Renal pelvis (tissue), 12 donors: ENCODE results near the gene CIZ1. TPM values are rescaled to one million over a fixed set of nuclear protein-coding genes. Genes with fewer than 3 reads are reported as not detected.
"Not testable (repeated sequence)": the region's sequence is repeated elsewhere in the genome, so short reads cannot be mapped to it uniquely, and the experiment has no call there.

ENCODE experiments used
- DNase-seq: peaks from one replicate; pipeline ENCODE4 v3.0.0-alpha.2; 2013
- long read RNA-seq, 16 experiments: transcript quantifications; one replicate each; lab custom pipeline, GENCODE V29; 2026
- polyA plus RNA-seq, 3 donors: library from polyadenylated mRNA; unstranded; fragments of 120-200 nt; gene quantifications; one replicate each; pipeline ENCODE4 v1.2.1, GENCODE V29; 2013; ENCODE audit not compliant: insufficient read length in 3 of 3

Gene CIZ1, protein sequence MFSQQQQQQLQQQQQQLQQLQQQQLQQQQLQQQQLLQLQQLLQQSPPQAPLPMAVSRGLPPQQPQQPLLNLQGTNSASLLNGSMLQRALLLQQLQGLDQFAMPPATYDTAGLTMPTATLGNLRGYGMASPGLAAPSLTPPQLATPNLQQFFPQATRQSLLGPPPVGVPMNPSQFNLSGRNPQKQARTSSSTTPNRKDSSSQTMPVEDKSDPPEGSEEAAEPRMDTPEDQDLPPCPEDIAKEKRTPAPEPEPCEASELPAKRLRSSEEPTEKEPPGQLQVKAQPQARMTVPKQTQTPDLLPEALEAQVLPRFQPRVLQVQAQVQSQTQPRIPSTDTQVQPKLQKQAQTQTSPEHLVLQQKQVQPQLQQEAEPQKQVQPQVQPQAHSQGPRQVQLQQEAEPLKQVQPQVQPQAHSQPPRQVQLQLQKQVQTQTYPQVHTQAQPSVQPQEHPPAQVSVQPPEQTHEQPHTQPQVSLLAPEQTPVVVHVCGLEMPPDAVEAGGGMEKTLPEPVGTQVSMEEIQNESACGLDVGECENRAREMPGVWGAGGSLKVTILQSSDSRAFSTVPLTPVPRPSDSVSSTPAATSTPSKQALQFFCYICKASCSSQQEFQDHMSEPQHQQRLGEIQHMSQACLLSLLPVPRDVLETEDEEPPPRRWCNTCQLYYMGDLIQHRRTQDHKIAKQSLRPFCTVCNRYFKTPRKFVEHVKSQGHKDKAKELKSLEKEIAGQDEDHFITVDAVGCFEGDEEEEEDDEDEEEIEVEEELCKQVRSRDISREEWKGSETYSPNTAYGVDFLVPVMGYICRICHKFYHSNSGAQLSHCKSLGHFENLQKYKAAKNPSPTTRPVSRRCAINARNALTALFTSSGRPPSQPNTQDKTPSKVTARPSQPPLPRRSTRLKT
- 100 to 1,000 TPM; 125 to 146 (median 145) TPM for polyA plus RNA-seq
- long read RNA-seq, donor 1, partial matches to known transcripts, result 0 of 7 reads
- long read RNA-seq, donor 1, other reads (novel, unspliced or antisense), result 0 of 7 reads
- long read RNA-seq, donor 2, transcript CIZ1-220 (3 exons, 843 nt), result major isoform, 5 of 15 reads
- long read RNA-seq, donor 2, partial matches to known transcripts, result 7 of 15 reads
- long read RNA-seq, donor 2, other reads (novel, unspliced or antisense), result 0 of 15 reads
- long read RNA-seq, donor 3, partial matches to known transcripts, result 63 of 72 reads
- long read RNA-seq, donor 3, other reads (novel, unspliced or antisense), result 0 of 72 reads
- long read RNA-seq, donor 4, transcript CIZ1-220 (3 exons, 843 nt), result major isoform, 5 of 18 reads
- long read RNA-seq, donor 4, partial matches to known transcripts, result 7 of 18 reads
- long read RNA-seq, donor 4, other reads (novel, unspliced or antisense), result 0 of 18 reads
- long read RNA-seq, donor 5, partial matches to known transcripts, result 5 of 6 reads
- long read RNA-seq, donor 5, other reads (novel, unspliced or antisense), result 0 of 6 reads
- long read RNA-seq, donor 6, transcript CIZ1-204 (17 exons, 2,984 nt), result major isoform, 6 of 275 reads
- long read RNA-seq, donor 6, partial matches to known transcripts, result 195 of 275 reads
- long read RNA-seq, donor 6, other reads (novel, unspliced or antisense), result 70 of 275 reads
- long read RNA-seq, donor 7, partial matches to known transcripts, result 47 of 56 reads
- long read RNA-seq, donor 7, other reads (novel, unspliced or antisense), result 0 of 56 reads
- long read RNA-seq, donor 8, transcript CIZ1-204 (17 exons, 2,984 nt), result major isoform, 5 of 9 reads
- long read RNA-seq, donor 8, partial matches to known transcripts, result 0 of 9 reads
- long read RNA-seq, donor 8, other reads (novel, unspliced or antisense), result 0 of 9 reads
- long read RNA-seq, donor 9, transcript CIZ1-222 (2 exons, 339 nt), result major isoform, 5 of 27 reads
- long read RNA-seq, donor 9, transcript CIZ1-220 (3 exons, 843 nt), result major isoform, 5 of 27 reads
- long read RNA-seq, donor 9, partial matches to known transcripts, result 12 of 27 reads
- long read RNA-seq, donor 9, other reads (novel, unspliced or antisense), result 0 of 27 reads
- long read RNA-seq, donor 10, partial matches to known transcripts, result 25 of 32 reads
- long read RNA-seq, donor 10, other reads (novel, unspliced or antisense), result 0 of 32 reads
- long read RNA-seq, donor 11, partial matches to known transcripts, result 5 of 12 reads
- long read RNA-seq, donor 11, other reads (novel, unspliced or antisense), result 0 of 12 reads
- long read RNA-seq, donor 12, transcript CIZ1-220 (3 exons, 843 nt), result major isoform, 6 of 157 reads
- long read RNA-seq, donor 12, transcript CIZ1-204 (17 exons, 2,984 nt), result major isoform, 6 of 157 reads
- long read RNA-seq, donor 12, partial matches to known transcripts, result 65 of 157 reads
- long read RNA-seq, donor 12, other reads (novel, unspliced or antisense), result 76 of 157 reads
- long read RNA-seq, donor 13, transcript CIZ1-220 (3 exons, 843 nt), result major isoform, 9 of 21 reads
- long read RNA-seq, donor 13, partial matches to known transcripts, result 6 of 21 reads
- long read RNA-seq, donor 13, other reads (novel, unspliced or antisense), result 0 of 21 reads
- long read RNA-seq, donor 14, result 0 reads
- long read RNA-seq, donor 15, transcript CIZ1-220 (3 exons, 843 nt), result major isoform, 6 of 68 reads
- long read RNA-seq, donor 15, transcript CIZ1-204 (17 exons, 2,984 nt), result major isoform, 6 of 68 reads
- long read RNA-seq, donor 15, partial matches to known transcripts, result 53 of 68 reads
- long read RNA-seq, donor 15, other reads (novel, unspliced or antisense), result 0 of 68 reads
- long read RNA-seq, donor 16, partial matches to known transcripts, result 181 of 247 reads
- long read RNA-seq, donor 16, other reads (novel, unspliced or antisense), result 59 of 247 reads

DNA sequence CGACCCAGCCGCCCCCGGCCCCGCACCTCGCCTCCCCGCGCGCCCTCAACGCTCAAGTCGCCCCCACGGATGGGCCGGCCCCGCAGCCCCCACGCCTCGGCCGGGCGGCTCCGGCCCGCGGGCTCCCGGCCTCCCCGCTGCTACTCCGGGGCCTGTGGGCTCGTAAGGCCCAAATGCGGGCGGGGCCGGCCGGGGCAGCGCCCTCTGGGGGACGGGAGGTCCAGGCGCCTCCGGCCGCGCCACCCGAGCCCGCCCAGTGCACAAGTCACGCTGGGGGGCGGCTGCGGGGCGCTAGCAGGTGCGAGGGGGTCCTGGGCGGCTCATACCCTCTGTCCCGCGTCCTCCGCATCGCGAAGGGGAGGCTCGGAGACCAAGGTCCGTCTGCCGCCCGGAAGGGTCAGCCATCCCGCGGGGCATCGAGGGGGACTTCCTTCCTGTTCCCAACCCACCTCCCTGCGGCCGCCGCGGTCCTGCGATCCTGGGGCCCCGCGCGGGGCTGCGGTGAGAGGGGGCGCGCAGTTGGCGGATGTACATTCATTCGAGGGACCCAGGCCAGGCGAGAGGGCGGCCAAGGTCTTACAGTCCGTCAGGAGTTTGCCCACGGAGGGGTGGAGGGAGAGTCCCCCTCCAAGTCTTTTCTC is at the start of gene CIZ1:
Gene CIZ1, minus strand, starts transcription at position 167 of the 641 bp plus-strand sequence. CDS start 715 bp downstream, outside the sequence.
- peak; percentile 82 for DNase-seq

DNA sequence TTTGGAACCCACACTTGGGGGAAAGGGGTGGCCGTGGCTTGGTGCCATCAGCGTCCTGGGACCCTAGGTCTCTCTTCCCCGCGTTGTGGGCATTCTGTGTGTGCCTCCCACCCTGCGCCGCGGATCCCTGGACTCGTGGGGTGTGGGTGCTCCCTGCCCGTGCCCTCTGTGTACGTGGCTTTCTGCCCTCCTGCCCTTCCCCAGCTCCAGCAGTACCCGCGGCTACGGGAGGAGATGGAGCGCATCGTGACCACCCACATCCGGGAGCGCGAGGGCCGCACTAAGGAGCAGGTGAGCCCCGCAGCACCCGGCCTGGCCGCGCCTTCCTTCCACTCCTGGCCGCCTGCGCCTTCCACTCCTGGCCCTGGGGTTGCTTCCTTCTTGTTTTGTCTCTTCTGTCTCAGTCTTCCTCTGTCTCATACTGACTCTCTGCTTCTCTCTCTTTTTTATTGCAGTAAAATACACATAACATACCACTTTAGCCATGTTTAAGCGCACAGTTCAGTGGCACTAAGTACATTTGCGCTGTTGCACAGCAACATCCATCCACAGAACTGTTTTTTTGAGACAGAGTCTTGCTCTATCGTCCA is 42.5 kb upstream of the CIZ1 start:
- no peak for DNase-seq

DNA sequence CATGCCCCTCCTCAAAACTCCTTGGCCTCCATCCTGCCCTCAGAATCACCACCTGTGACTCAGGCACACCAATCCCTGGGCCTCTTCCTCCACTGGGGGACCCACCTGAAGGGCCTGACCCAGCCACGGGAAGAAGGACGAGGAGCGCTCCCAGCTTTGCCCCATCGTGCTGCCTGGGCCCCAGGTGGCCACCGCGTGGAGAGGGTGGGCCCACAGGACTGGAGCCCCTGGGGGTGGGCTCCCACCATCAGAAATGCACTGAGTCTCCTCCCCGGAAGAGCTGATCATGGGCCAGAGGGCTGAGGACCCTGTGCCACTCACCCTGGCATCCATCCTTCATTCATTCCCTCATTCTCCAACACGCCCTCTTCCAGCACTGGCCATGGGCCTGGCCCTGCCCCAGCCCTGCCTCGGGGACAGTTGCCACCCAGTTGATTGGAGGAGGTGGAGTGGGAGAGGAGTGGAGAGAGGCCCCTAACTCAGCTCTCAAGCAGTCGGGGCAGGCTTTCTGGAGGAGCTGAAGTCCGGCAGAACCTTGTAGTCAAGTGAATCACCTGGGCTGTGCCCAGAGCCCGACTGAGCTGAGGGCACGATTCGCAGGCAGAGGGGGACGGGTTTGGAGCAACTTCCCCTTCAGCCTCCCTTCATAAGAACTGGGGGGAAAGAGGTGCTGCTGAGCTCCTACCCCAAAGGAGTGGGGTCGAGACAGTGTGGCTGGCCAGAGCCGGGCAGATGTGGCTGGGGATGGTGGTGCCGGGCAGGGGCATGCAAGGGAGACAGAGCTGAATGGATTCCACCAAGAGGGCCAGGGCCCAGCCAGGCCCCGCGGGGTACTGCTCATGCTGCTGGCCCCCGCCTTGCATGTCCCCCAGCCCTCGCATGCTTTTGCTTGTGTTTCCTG is 41.4 kb upstream of the CIZ1 start:
- no peak for DNase-seq

- no peak for DNase-seq
These were observed 40.5 kb upstream of the CIZ1 start for GRCh38 chr9:128231638-128232527.

- DNase-seq, result not testable (repeated sequence)
These were observed 39.5 kb upstream of the CIZ1 start for GRCh38 chr9:128230897-128231296.

DNA sequence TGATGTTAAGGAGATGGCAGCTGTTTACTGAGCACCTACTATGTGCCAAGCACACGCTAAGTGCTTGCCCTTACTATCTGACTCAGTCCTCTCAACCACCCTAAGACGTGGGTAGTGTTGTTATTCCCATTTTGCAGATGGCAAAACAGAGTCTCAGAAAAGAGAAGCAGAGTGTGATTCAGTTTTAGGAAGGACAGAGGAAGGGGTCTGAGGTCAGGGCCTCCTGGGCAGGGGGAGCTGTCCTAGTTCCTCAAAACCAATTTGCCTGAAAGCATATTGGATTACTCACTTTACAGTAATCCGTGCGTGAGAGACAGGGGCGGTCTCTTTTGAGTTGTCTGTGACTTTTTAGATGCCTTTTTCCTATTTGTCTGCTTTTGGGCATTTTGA is 35.0 kb upstream of the CIZ1 start:
- DNase-seq, result no peak

DNA sequence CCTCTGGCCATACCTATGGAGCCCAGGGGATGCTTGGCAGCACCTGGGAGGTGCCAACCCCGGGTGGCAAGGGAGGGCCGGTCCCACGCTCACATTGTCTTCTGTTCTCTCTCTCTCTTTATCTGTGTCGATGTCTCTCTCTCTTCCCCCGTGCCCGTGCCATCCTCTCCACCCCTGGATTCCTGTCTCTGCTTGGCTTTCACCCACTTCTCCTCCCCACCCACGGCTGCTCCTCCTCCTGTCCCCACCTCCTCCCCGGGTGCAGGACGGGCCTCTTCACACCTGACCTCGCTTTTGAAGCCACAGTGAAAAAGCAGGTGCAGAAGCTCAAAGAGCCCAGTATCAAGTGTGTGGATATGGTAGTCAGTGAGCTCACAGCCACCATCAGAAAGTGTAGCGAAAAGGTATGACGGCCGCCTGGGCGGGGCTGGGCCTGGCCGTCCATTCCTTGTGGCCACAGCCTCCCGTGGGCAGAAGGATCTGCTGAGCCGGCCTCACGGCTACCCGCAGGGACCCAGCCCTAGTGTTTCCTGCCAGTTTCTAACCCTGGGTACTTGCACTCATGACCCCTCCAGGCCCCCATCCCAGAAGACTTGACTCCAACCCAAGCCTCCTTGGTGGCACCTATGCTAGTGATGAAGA is 34.5 kb upstream of the CIZ1 start:
- no peak for DNase-seq

DNA sequence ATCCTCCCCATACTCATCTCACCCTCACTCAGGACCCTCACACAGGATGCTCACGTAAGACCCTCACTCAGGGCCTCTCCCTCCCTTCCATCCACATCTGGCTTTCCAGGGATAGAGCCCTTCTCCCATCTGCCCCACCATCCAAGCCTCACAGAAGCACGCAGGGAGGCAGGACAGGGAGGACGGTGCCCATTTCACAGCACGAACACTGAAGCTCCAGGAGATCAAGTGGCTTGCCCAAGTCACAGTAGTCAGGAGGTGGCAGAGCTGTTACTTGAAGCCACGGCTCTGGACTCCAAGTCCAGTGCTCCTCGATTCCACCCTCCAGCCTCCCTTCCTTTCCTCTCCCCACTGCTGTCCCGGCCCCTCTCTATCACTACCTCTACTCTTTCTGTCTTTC is 33.5 kb upstream of the CIZ1 start:
- no peak for DNase-seq

- no peak for DNase-seq
These were observed 31.7 kb upstream of the CIZ1 start for GRCh38 chr9:128222880-128223670.

DNA sequence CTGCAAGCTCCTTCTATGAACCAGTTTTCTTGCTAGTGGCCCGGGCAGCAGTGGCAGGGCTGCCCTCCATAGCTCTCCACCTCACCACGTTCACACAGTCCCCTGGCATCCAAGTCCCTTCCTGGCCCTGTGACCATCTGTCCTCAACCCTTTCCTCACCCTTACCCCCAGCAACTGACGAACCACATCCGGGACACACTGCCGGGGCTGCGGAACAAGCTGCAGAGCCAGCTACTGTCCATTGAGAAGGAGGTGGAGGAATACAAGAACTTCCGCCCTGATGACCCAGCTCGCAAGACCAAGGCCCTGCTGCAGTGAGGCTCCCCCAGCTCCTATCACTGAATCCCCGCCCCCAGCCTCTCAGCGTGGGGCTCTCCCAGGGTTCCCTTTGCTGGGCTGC is 30.7 kb upstream of the CIZ1 start:
- DNase-seq, result no peak

DNA sequence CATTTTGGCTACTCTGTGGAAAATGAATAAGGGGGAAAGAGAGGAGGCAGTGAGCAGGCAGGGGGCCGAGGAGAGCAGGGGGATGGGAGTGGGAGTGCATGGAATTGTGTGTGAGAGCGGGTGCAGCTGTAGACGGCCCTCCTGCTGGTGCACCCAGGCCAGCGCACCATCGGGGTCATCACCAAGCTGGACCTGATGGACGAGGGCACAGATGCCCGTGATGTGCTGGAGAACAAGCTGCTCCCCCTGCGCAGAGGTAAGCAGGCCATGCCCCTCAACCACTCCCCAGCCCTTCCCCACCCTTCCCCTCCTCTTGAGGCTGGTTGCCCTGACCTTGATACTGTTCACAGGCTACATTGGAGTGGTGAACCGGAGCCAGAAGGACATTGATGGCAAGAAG is 28.5 kb upstream of the CIZ1 start:
- DNase-seq, result no peak

DNA sequence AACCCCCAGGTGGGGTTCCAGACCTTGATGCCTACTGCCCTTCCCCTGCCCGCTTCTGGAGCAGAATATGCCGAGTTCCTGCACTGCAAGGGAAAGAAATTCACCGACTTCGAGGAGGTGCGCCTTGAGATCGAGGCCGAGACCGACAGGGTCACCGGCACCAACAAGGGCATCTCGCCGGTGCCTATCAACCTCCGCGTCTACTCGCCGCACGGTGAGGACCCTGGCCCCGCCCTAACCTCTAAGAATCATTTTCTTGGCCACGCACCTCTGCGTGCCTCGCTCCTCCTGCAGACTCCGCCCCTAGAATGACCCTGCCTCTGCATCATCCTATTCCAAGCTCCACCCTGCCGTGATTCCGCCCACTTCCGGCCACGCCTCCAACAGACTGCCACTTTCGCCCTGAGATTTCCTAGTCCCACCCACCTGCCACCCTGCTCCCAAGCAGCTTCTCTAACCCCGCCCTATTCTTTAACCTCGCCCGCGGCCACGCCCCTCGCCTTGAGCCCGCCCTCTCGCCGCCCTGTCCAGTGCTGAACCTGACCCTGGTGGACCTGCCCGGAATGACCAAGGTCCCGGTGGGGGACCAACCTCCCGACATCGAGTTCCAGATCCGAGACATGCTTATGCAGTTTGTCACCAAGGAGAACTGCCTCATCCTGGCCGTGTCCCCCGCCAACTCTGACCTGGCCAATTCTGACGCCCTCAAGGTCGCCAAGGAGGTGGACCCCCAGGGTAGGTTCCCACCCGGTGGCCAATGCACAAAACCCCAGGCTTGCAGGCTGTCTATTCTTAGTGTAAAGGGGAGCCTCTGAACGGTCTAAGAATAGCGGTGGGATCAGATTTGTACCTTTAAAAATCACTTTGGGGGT is 27.4 kb upstream of the CIZ1 start:
- DNase-seq, result peak; percentile 91

- DNase-seq, result no peak
These were observed 26.8 kb upstream of the CIZ1 start for GRCh38 chr9:128218172-128218517.
